ENCODE results near the gene ZNF473.

ZNF473 gene

GRCh38 chr19:50003810-50004419, 21.9 kb upstream of the ZNF473 start:
- peak; percentile 14 for DNase-seq

- no peak for DNase-seq
Measured at GRCh38 chr19:50005428-50005827, 20.4 kb upstream of the ZNF473 start.

DNA sequence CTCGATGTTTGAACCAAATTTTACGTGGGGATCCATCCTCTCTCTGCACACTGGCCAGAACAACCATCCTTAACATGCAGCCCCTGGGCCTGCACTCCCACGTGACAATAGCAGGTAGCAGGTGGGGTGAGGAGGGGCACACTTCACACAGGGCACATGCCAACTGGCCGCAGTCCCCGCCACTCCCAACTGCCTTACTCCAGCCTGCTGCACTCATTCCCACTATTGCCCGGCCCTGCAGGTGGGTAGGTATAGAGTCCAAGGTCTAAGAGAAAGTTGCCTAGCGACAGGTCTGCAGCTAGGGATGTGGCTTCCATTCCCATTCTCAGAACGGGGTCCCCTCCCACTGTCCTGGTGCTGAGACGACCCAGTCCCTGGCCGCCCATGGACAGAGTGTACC, 18.6 kb upstream of the ZNF473 start:
- DNase-seq, result no peak

DNA sequence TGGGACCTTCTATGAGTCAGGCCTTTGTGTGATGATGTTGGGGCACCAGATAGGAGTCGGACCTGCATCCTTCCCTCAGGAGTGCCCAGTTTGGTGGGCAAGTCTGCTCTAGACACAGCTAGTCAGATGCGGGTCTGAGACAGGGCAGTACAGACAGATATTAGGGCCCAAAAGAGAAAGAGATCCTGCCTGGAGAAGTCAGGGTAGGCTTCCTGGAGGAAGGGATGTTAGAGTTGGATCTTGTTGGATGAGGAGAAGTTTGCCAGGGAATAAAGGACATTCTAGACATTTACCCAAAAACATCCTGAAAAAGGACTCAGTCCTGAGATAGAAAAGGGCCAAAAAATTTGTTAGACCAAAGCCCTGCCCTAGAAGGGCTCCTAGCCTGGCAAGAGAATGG, 17.9 kb upstream of the ZNF473 start:
- no peak for DNase-seq

- no peak for DNase-seq
Measured at GRCh38 chr19:50008532-50008931, 17.3 kb upstream of the ZNF473 start.

DNA sequence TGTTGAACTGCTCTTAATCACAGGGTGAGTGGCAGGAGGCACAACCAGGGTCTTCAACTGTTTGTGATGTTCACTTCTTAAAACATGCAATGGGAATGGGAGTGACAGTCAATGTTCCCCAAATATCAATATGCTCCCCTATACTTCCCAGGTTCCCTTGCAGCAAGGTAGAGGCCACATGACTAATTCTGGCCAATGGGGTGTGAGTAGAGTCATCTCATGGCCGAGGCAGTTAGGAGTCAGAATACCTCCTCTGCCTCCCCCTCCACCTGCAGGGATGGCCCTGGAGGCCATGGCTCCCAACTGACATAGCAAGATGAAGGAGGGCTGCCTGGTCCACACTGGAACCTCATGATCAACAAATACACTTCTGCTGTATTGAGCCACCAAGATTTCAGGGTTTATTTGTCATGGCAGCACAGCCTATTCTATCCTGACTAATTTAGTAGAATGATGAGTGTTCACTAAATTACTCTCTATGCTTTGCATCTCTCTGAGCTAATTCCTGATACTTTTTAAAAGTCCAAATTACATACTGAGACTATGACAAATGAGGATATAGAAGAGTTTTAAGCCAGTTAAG, 9.5 kb upstream of the ZNF473 start:
- DNase-seq, result no peak

- DNase-seq, result no peak
Measured at GRCh38 chr19:50020481-50020880, 5.3 kb upstream of the ZNF473 start.

DNA sequence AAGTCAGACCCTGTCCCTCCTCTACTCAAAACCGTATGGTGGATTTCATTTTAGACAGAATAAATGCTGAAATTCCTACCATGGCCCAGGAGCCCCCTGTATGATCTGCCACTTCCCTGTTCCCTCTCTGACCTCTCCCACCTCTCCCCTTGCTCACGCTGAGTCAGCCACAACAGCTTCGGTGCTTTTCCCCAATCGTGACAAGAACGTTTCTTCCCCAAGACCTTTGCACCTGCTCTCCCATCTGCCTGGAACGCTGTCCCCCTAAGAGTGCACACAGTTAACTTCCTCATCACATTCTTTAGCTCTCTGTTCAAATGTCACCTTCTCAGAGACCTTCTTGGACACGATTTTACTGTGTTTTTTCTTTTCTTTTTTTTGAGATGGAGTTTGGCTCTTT, 3.0 kb upstream of the ZNF473 start:
- DNase-seq, result no peak

GRCh38 chr19:50024719-50025021, 1.1 kb upstream of the ZNF473 start:
- DNase-seq, result no peak

GRCh38 chr19:50025022-50025793, 597 bp upstream of the ZNF473 start, which contains the start of gene VRK3:
Gene VRK3 (minus strand): TSS chr19:50025372. CDS start chr19:50016162, 9,210 bp downstream.
- peak; percentile 100 for DNase-seq

DNA sequence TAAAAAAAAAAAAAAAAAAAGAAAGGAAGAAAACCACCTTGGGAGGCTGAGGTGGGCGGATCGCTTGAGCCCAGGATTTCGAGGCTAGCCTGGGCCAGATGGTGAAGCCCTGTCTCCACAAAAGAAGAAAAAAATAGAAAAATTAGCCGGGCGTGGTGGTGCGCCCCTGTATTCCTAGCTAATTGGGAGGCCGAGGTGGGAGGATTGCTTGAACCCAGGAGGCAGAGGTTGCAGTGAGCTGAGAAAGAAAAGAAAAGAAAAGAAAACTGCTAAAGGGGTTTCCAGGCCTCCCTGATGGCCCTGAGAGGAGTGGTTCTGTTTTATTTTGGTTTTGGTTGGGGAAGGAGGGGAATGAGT, 723 bp downstream of the ZNF473 start:
- no peak for DNase-seq

DNA sequence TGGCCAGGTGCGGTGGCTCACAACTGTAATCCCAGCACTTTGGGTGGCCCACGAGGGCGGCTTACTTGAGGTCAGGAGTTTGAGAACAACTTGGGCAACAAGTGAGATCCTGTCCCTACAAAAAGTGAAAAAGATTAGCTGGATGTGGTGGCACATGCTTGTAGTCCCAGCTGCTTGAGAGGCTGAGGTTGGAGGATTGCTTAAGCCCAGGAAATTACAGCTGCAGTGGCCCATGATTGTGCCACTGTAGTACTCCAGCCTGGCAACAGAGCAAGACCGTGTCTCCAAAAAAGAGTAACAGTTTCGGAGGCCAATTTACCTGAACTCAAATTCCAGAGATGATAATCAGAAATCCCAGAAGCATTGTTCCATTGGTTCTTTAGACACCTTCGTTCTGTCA, 4.4 kb downstream of the ZNF473 start:
- DNase-seq, result no peak

GRCh38 chr19:50030937-50031336, 5.1 kb downstream of the ZNF473 start:
- DNase-seq, result no peak

DNA sequence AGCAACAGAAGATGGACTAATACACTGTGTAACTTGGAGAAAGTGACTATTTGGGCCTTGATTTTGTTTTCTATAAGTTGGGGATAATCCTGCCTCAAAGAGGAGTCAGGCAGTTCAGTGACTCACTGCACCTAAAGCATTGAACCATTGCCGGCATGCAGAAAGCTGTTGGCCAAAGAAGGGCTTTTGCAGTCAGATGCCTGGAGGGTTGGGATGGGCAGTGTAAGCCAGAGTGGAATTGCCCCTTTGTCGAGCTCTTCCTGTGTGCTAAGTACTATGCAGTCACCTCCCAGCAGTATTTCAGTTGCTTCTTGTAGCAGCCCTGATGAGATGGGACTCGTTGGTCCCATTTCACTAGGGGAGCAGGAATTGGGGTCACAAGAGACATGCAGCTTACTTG, 11.1 kb downstream of the ZNF473 start:
- no peak for DNase-seq

DNA sequence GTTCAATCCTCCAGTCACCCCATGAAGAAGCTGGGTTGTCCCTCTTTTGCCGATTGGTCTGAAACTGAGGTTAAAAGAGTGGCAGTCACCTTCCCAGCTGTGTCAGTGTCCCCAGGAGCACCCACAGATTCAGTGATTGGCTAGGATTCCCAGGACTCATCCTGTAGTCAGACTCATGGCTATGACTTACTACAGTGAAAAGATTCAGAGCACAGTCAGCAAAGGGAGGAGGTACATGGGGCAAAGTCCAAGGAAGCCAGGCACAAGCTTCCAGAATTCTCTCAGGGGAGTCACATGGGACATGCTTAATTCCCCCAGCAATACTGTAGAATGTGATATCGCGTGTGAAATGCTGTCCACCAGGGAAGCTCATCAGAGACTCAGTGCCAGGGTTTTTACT, 14.2 kb downstream of the ZNF473 start:
- DNase-seq, result no peak

- DNase-seq, result no peak
Measured at GRCh38 chr19:50040967-50041366, 15.2 kb downstream of the ZNF473 start.

DNA sequence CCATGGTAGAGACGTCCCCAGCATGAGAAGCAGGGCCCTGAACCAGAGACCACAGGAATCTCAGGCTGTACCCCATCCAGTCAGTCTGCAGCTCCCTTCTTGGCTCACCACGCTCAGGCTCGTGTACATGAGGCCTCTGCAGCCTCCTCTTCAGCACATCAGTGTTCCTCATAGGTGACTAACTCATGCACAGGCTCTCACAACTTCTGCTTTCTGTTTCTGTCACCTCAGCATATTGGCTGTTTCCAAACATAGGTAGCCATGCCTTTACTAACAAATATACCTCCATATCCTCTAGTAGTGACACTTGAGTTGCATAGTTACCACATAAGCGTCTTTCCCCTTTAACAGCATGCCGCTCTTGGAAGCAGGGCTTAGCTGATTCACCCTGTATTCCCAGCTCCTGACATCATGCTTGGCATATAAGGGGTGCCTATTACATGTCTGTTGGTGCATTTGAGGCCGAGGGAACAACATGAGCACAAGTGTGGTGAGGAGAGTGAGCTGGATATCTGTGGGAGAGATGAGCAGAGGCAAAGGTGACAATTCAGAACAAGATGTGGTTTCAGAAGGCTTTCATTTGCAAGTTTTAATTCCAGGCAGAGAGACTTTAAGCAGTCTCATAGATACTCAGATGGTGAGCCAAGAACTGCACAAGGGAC, 16.7 kb downstream of the ZNF473 start:
- no peak for DNase-seq

- no peak for DNase-seq
Measured at GRCh38 chr19:50043967-50044366, 18.2 kb downstream of the ZNF473 start.

DNA sequence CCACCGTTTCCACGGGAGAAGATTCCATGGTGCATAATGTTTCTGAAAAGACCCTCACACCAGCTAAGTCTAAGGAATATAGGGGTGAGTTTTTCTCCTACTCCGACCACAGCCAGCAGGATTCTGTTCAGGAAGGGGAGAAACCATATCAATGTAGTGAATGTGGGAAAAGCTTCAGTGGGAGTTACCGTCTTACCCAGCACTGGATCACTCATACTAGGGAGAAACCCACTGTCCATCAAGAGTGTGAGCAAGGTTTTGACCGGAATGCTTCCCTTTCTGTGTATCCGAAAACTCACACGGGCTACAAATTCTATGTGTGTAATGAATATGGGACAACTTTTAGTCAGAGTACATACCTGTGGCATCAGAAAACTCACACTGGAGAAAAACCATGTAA, 19.1 kb downstream of the ZNF473 start:
- no peak for DNase-seq

DNA sequence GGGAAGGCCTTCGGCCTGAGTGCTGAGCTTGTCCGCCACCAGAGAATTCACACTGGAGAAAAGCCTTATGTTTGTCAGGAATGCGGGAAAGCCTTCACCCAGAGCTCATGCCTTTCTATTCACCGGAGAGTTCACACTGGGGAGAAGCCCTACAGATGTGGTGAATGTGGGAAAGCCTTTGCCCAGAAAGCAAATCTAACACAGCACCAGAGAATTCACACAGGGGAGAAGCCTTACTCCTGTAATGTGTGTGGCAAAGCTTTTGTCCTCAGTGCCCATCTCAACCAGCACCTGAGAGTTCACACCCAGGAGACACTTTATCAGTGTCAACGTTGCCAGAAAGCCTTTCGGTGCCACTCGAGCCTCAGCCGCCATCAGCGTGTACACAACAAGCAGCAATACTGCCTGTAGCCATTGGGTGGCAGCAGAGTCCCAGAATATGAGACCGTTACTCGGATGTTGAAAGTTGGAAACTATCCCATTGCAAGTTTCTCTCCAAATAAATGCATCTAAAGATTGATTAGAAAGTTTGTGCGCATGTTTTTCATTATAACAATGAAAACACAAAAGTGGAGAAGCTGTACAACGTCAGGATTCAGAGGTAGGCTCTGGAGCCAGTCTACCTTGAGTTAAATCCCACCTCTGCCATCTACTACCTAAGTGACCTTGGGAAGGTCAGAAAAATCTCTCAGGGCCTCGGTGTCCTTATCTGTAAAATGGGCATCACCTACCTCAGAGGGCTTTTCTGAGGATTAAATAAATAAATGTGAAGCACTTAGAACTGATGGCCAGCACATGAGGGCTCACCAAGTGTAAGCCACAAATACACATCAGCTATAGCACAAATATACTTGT, 21.1 kb downstream of the ZNF473 start:
- DNase-seq, result peak; percentile 68

DNA sequence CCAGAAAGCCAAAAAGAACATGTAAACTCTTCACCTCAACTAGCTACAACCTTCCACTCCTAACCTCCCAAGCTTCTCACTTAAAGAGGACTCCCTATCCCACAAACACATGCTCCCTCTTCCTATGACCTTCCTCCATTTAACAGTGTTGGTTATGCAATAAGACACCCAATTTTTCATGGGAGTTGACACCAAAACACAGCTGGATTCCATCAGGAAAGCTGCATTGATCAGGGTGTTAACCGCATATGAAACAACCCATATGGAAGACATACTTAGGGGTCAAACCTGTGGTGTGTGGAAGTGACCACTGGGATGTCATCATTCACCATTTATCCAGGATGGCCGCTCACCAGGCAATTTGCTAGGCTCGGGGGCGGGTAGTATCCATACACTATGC, 21.9 kb downstream of the ZNF473 start:
- DNase-seq, result no peak

DNA sequence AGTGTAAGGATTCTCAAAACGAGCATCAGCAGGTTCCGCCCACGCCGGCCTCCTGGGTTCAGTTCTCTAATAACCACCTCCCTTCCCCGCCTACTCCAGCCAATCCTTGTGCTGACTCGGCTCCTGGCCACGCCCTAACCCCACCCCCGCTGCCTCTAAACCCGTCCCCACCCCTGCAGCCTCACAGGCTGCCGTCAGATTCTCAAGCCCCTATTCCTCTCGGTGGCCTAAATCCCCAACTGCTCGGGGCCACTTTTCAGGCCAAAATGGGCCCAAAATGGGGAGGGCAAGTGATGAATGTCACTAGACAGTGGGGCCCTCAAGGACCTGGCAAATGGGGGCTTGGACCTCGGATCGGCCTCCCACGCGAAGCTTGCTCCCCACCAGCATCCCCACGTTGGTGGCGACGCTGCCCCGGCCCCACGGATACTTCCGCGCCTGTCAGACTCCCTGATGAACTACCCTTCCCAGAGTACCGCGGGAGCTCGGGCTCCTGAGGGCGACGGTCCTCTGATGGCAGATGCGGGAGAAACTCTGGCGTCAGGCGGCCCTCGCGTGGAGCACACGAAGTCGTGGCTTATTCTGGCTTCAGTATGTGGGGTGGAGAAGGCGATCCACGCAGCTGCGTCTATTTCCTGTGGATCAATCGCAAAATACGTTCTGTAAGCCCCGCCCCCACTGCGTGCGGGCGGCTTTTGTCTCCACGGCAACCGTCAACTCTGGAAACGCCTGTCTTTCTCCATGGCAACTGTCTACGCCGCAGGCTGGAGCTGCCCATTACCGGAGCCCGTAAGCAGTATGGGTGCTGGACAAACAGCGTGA, 24.8 kb downstream of the ZNF473 start:
- peak; percentile 91 for DNase-seq

Measured in CD4-positive, alpha-beta T cell treated with Interleukin-21 for 1 hour (primary cell).